AG10803 (cell line): ENCODE measurements around the gene PTPA.
"Not testable (repeated sequence)": the region's sequence is repeated elsewhere in the genome, so short reads cannot be mapped to it uniquely, and the experiment has no call there.

ENCODE experiments used
- DNase-seq: peaks from one replicate; pipeline ENCODE4 v3.0.0; 2010; ENCODE audit warnings: low read depth
- H3K4me3 ChIP-seq: 2 replicates; pipeline ENCODE4 v1.5.1; 2011; ENCODE audit warnings: mild to moderate bottlenecking, low read length, control low read depth
- CTCF ChIP-seq: conservative IDR thresholded peaks from 2 replicates; pipeline ENCODE4 v1.5.1; 2011; ENCODE audit warnings: mild to moderate bottlenecking, low read length, control low read depth, inconsistent platforms

The PTPA gene

DNA sequence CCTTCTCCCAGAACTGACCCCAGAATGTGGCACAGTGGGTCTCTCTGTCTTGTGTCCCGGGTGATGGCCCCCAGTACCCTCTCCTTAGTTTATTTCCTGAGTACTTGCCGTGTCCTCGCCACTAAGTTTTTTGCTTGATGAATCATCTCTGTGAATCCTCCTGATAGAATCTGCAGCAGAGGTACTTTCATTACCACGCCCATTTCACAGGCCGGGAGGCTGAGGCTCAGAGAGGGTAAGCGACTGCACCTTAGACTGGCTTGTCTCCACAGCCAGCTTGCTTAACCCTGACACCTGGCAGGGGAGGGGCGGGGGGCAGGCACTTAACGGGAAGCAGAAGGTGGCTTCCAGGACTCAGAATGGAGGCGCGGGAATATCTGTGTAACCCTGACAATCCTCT is 74.8 kb downstream of the PTPA start:
- DNase-seq, result no peak
- no peak overlapping the region for H3K4me3 ChIP-seq
- TF ChIP-seq CTCF, result no peak

- DNase-seq, result no peak
- TF ChIP-seq CTCF, result no peak
- H3K4me3 ChIP-seq, result no peak overlapping the region
Observed at GRCh38 chr9:129187042-129187441, 75.8 kb downstream of the PTPA start.

DNA sequence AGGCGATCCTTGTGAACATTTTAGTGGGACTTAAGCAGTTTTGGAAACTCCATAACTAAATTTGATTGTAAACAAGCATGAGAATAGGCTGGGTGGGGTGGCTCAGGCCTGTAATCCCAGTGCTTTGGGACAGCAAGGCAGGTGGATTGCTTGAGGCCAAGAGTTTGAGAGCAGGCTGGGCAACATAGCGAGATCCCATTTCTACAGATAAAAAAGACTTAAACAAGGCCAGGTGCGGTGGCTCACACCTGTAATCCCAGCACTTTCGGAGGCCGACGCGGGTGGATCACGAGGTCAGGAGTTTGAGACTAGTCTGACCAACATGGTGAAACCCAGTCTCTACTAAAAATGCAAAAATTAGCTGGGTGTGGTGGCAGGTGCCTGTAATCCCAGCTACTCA is 78.8 kb downstream of the PTPA start:
- DNase-seq, H3K4me3 ChIP-seq: not testable (repeated sequence)

GRCh38 chr9:129191234-129191633 is 80.0 kb downstream of the PTPA start:
- no peak for DNase-seq
- no peak overlapping the region for H3K4me3 ChIP-seq
- no peak for TF ChIP-seq CTCF

- H3K4me3 ChIP-seq, result no peak overlapping the region
- no peak for DNase-seq
- no peak for TF ChIP-seq CTCF
Observed at GRCh38 chr9:129193655-129194054, 82.4 kb downstream of the PTPA start.

DNA sequence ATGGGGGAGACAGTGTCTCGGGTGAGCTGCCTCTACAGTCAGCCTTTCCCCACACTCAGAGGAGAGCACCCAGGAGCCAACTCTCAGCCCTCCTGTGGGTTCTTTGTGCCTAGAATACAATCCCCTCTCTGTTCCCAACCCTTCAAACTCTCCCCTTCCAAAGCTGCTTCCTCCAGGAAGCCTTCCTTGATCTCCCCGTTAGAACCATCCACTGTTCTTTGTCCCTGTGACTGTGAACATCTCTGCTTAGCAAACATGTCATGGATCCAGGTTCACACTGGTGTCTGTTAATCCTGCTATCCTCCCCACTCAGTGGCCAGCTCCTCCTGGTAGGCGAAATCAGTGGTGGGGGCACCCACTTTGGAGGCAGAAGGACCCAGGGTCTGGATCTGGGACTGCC is 83.0 kb downstream of the PTPA start:
- H3K4me3 ChIP-seq, result no peak overlapping the region
- no peak for TF ChIP-seq CTCF
- DNase-seq, result no peak

- DNase-seq, result no peak
- no peak overlapping the region for H3K4me3 ChIP-seq
- no peak for TF ChIP-seq CTCF
Observed at GRCh38 chr9:129195606-129196005, 84.4 kb downstream of the PTPA start.

DNA sequence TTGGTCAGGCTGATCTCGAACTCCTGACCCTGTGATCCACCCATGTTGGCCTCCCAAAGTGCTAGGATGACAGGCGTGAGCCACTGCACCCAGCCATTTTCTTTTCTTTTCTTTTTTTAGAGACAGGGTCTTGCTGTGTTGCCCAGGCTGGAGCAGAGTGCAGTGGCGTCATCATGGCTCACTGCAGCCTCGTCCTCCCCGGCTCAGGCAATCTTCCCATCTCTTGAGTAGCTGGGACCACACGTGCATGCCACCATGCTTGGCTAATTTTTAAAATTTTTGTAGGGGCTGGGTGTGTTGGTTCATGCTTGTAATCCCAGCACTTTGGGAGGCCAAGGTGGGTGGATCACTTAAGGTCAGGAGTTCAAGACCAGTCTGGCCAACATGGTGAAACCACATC is 85.8 kb downstream of the PTPA start:
- DNase-seq, H3K4me3 ChIP-seq: not testable (repeated sequence)
